Activated CD8-positive, alpha-beta T cell treated with anti-CD3 and anti-CD28 coated beads for 36 hours (primary cell): ENCODE measurements around the gene HGFAC. TPM values are rescaled to one million over a fixed set of nuclear protein-coding genes. Genes with fewer than 3 reads are reported as not detected.

ENCODE experiments used
- ATAC-seq: fragments of 200-7000 bp; cut with Tn5 transposase; one replicate; pipeline ENCODE4 v1.10.0; 2021; ENCODE audit warnings: mild to moderate bottlenecking, moderate library complexity
- CTCF ChIA-PET: fragments of 350-600 bp; sonication (Branson Sonifier 250); formaldehyde crosslinking; loops from one replicate; lab custom pipeline; 2021; ENCODE audit warnings: antibody characterized with exemption; lab: Charles Lee
- POLR2A ChIA-PET: fragments of 350-600 bp; sonication (Branson Sonifier 250); formaldehyde crosslinking; loops from one replicate; lab custom pipeline; 2021; ENCODE audit warnings: antibody characterized with exemption; lab: Charles Lee
- DNase-seq: peaks from one replicate; pipeline ENCODE4 v3.0.0-alpha.2; 2020
- H3K27ac Mint-ChIP-seq: one replicate; pipeline ENCODE4 v1.8.0; 2021; ENCODE audit warnings: mild to moderate bottlenecking, mixed read lengths
- H3K27me3 Mint-ChIP-seq: one replicate; pipeline ENCODE4 v1.8.0; 2021; ENCODE audit warnings: mixed read lengths
- H3K36me3 Mint-ChIP-seq: one replicate; pipeline ENCODE4 v1.8.0; 2021; ENCODE audit warnings: low read depth, mixed read lengths
- H3K4me1 Mint-ChIP-seq: one replicate; pipeline ENCODE4 v1.8.0; 2021; ENCODE audit warnings: low read depth, mixed read lengths
- H3K4me3 Mint-ChIP-seq: one replicate; pipeline ENCODE4 v1.8.0; 2021; ENCODE audit warnings: mild to moderate bottlenecking, moderate library complexity, mixed read lengths
- H3K9me3 Mint-ChIP-seq: one replicate; pipeline ENCODE4 v1.8.0; 2021; ENCODE audit warnings: mixed read lengths
- intact Hi-C: fragments of 100-400 bp; cut with micrococcal nuclease; formaldehyde crosslinking; loops from one replicate; pipeline ENCODE4 v1.10.0; 2022
- total RNA-seq, 2 experiments: library from RNA; stranded (reverse); gene quantifications; one replicate each; pipeline ENCODE4 v1.2.3, GENCODE V29; 2021
- TF ChIP-seq, protein P1 (sequence below): fragments of 200-600 bp; IDR thresholded peaks from one replicate; pipeline ENCODE4 v1.8.0; 2022; ENCODE audit warnings: antibody characterized with exemption, mild to moderate bottlenecking

The HGFAC gene
- total RNA-seq, 2 experiments from 2014 or later, result not detected

GRCh38 chr4:3399277-3400194 lies 42.2 kb upstream of the HGFAC start:
- TF ChIP-seq, protein P1, sequence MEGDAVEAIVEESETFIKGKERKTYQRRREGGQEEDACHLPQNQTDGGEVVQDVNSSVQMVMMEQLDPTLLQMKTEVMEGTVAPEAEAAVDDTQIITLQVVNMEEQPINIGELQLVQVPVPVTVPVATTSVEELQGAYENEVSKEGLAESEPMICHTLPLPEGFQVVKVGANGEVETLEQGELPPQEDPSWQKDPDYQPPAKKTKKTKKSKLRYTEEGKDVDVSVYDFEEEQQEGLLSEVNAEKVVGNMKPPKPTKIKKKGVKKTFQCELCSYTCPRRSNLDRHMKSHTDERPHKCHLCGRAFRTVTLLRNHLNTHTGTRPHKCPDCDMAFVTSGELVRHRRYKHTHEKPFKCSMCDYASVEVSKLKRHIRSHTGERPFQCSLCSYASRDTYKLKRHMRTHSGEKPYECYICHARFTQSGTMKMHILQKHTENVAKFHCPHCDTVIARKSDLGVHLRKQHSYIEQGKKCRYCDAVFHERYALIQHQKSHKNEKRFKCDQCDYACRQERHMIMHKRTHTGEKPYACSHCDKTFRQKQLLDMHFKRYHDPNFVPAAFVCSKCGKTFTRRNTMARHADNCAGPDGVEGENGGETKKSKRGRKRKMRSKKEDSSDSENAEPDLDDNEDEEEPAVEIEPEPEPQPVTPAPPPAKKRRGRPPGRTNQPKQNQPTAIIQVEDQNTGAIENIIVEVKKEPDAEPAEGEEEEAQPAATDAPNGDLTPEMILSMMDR, result peak; percentile 13
- Mint-ChIP-seq H3K36me3 (no peaks in the 10 kb centered on the region), H3K27me3 (no peaks in the 10 kb centered on the region), H3K4me1 (no peaks in the 10 kb centered on the region), H3K9me3 (peaks cover 7% of the 10 kb centered on the region), H3K27ac (no peak overlapping the region), H3K4me3 (no peak overlapping the region)
- intact Hi-C loops, result no loop called here
- DNase-seq, result peak; percentile 16
- ChIA-PET CTCF (interaction anchor here (1.2 kb wide), 1 partner anchor 44 kb away, joined by 3 read pairs; no protein-coding TSS in a partner anchor), POLR2A (no interaction called here)
- ATAC-seq, result peak; percentile 72

GRCh38 chr4:3401436-3402171 lies 40.2 kb upstream of the HGFAC start:
- no peaks in the 10 kb centered on the region for H3K4me1 Mint-ChIP-seq
- H3K36me3 Mint-ChIP-seq, result no peaks in the 10 kb centered on the region
- H3K9me3 Mint-ChIP-seq, result peaks cover under 1% of the 10 kb centered on the region
- ATAC-seq, result peak; percentile 24
- CTCF ChIA-PET, result interaction anchor here (1.6 kb wide), 1 partner anchor 55 kb away, joined by 6 read pairs; no protein-coding TSS in a partner anchor
- peak; percentile 7 for DNase-seq
- TF ChIP-seq, protein P1, result no peak
- H3K4me3 Mint-ChIP-seq, result no peak overlapping the region
- no peak overlapping the region for H3K27ac Mint-ChIP-seq
- no peaks in the 10 kb centered on the region for H3K27me3 Mint-ChIP-seq
- intact Hi-C loops, result no loop called here
- POLR2A ChIA-PET, result no interaction called here

DNA sequence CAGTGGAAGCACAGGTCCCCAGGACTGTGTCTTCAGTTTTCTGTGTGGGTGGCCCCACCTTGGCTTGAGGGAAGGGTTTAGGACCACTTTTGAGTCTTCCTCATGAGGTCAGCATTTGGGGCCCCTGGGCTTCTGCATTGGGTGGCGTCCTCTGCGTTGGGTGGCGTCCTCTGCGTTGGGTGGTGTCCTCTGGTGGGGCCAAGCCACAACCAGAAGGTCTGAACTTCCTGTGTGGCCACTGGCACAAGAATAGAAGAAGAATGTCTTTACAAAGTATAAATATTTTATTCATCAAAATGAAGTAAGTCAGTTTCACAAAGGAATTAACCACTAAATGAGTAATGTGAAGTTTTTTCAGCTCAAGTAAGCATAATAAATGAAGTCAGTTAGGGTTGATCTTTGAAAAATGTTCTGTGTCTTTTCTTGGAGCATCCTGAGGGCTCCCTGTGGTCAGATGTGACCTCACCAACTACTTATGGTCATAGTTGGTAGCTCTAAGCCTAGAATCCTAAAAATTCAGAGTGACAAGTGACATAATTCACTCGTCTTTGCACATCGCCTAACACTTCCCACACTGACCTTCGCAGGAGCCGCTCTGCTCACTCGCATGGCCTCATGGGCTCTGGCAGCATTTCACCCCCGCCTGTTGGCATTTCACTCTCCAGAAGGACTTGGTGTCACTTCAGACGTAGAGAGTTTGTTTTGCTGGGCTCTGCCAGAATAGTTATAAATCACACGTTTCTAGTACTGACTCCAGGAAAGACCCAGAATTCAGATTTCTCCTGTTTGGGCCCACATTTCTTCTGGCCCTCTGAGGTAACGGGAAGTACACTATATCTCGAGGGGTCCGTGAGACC lies 39.0 kb upstream of the HGFAC start:
- ChIA-PET POLR2A (no interaction called here), CTCF (interaction anchor here (1.3 kb wide), 1 partner anchor 41 kb away, joined by 4 read pairs; no protein-coding TSS in a partner anchor)
- Mint-ChIP-seq H3K27ac (no peak overlapping the region), H3K36me3 (no peaks in the 10 kb centered on the region), H3K4me1 (no peaks in the 10 kb centered on the region), H3K27me3 (no peaks in the 10 kb centered on the region), H3K9me3 (no peaks in the 10 kb centered on the region), H3K4me3 (no peak overlapping the region)
- TF ChIP-seq, protein P1, result no peak
- intact Hi-C loops, result no loop called here
- ATAC-seq, result no peak
- no peak for DNase-seq

DNA sequence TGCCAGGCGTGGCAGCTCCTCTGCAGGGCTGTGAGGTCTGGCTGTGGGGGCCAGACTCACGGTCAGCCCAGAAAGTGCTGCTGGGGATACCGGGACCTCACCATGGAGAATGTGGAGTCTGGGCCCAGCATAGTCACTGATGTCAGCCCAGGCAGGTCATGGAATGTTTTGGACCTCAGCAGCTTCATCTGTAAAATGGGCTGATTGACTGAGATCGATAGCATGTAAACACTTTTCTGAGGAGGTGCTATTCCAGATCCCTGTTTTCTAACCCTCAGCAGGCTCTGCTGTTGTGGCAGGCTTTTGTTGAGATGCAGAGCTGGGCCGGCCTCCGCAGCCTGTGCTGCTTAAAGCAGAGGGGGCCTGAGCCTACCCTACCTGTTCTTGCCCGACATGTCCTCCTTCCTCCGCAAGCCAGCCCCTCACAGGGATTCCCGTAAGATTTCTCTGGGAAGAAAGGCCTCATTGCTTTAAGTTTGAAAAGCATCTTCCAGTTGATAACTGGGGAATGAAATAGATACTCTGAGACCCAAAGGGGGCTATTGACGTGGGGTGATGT lies 38.3 kb upstream of the HGFAC start:
- H3K27ac Mint-ChIP-seq, result no peak overlapping the region
- TF ChIP-seq, protein P1, result no peak
- no peaks in the 10 kb centered on the region for H3K4me1 Mint-ChIP-seq
- no peak overlapping the region for H3K4me3 Mint-ChIP-seq
- ATAC-seq (no peak), DNase-seq (no peak)
- no peaks in the 10 kb centered on the region for H3K27me3 Mint-ChIP-seq
- no peaks in the 10 kb centered on the region for H3K36me3 Mint-ChIP-seq
- H3K9me3 Mint-ChIP-seq, result no peaks in the 10 kb centered on the region
- POLR2A ChIA-PET, result no interaction called here
- intact Hi-C loops, result no loop called here
- CTCF ChIA-PET, result interaction anchor here (1.3 kb wide), 1 partner anchor 40 kb away, joined by 4 read pairs; no protein-coding TSS in a partner anchor
